GM12873 (cell line): ENCODE measurements around the gene LAMP1.

Experiments used
- CTCF ChIP-seq: IDR thresholded peaks from 2 replicates; pipeline ENCODE4 v1.5.1; 2012; ENCODE audit warnings: low read depth, mild to moderate bottlenecking, moderate library complexity, low read length, control low read depth; ENCODE audit not compliant: insufficient read depth; ENCODE audit errors: missing control alignments

LAMP1 gene

DNA sequence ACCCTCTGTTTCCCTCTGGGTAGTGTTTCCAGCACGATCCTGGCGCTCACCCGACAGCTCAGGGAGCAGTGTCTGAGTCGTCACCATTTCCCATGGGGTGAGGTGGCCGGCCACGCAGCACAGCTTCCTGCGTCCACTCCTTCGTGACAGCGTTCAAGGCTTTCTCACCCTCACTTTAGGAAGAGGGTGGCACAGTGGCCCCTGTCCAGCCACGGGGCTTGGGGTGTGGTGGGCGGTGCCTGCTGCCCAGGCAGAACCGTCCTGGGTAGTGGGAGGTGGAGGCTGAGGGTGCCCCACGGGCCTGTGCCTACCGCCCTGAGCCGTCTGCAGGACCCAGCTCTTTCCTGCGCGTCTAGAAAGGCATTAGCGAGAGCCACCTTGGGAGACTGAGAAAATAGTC is 21.9 kb downstream of the LAMP1 start:
- TF ChIP-seq CTCF = no peak

DNA sequence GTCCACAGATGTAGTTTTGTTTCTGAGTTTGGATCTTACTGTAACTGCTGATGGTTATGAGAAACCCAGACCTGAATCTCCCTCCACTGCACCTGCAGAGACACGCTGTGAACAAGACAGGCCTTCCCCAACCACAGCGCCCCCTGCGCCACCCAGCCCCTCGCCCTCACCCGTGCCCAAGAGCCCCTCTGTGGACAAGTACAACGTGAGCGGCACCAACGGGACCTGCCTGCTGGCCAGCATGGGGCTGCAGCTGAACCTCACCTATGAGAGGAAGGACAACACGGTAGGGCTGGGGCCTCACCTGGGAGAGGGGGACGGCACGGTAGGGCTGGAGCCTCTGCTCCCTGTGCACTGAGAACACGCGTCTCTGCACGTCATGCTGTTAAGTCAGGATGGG is 22.3 kb downstream of the LAMP1 start:
- no peak for TF ChIP-seq CTCF

- TF ChIP-seq CTCF = no peak
These were observed 23.3 kb downstream of the LAMP1 start for GRCh38 chr13:113320226-113320875.

GRCh38 chr13:113321546-113321945 is 24.5 kb downstream of the LAMP1 start:
- TF ChIP-seq CTCF = no peak

- TF ChIP-seq CTCF = no peak
These were observed 25.0 kb downstream of the LAMP1 start for GRCh38 chr13:113322043-113322461.

DNA sequence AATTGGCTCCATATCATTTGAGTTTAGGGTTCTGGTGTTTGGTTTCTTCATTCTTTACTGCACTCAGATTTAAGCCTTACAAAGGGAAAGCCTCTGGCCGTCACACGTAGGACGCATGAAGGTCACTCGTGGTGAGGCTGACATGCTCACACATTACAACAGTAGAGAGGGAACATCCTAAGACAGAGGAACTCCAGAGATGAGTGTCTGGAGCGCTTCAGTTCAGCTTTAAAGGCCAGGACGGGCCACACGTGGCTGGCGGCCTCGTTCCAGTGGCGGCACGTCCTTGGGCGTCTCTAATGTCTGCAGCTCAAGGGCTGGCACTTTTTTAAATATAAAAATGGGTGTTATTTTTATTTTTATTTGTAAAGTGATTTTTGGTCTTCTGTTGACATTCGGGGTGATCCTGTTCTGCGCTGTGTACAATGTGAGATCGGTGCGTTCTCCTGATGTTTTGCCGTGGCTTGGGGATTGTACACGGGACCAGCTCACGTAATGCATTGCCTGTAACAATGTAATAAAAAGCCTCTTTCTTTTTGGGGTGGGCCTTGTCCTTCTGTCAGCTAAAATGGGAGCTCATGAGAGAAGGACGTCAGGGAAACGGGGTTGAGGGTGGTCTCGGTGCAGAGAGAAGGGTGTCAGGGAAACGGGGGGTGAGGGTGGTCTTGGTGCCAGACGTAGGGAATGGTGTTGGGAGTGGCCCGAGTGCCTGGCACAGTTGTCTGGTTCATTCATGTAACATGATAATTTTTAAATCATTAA is 26.0 kb downstream of the LAMP1 start:
- no peak for TF ChIP-seq CTCF

DNA sequence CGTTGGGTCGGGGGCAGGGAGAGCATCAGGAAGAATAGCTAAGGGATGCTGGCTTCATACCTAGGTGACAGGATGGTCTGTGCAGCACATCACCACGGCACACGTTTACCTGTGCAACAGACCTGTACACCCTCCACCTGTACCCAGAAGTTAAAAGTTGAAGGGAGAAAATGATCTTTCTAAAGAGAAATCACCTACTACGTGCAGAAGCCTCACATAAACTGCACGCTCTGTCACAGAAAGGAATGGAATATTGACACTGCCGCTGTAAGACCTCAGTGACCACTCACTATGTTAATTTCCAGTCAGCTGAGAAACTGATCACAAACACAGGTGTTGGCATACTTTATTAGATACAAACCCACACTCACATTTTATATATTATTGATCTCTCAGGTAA is 26.8 kb downstream of the LAMP1 start:
- no peak for TF ChIP-seq CTCF
